Smooth muscle cell (in vitro differentiated cells): ENCODE data around the gene BTBD3. TPM values are rescaled to one million over a fixed set of nuclear protein-coding genes. Genes with fewer than 3 reads are reported as not detected.

ENCODE experiments used
- DNase-seq: peaks from one replicate; lab custom pipeline; 2025; ENCODE audit not compliant: unreplicated experiment; lab: John Stamatoyannopoulos, UW
- H2AFZ ChIP-seq: fragments of 200-600 bp; sonication (generic); 2 replicates; pipeline ENCODE4 v1.6.0; 2016; ENCODE audit warnings: antibody characterized with exemption, low read depth, mild to moderate bottlenecking
- H3F3A ChIP-seq: fragments of 200-600 bp; sonication (generic); 2 replicates; pipeline ENCODE4 v1.6.0; 2017; ENCODE audit warnings: antibody characterized with exemption, low read depth
- H3K27ac ChIP-seq: fragments of 200-600 bp; sonication (generic); 2 replicates; pipeline ENCODE4 v1.5.1; 2016; ENCODE audit warnings: low read depth, mild to moderate bottlenecking
- H3K27me3 ChIP-seq: fragments of 200-600 bp; sonication (generic); 2 replicates; pipeline ENCODE4 v1.6.1; 2016; ENCODE audit warnings: low read depth, mild to moderate bottlenecking
- H3K36me3 ChIP-seq: fragments of 200-600 bp; sonication (generic); 2 replicates; pipeline ENCODE4 v1.5.1; 2016; ENCODE audit warnings: low read depth
- H3K4me1 ChIP-seq: fragments of 200-600 bp; sonication (generic); 2 replicates; pipeline ENCODE4 v1.5.1; 2016; ENCODE audit warnings: low read depth
- H3K4me2 ChIP-seq: fragments of 200-600 bp; sonication (generic); 2 replicates; pipeline ENCODE4 v1.6.0; 2016; ENCODE audit warnings: mild to moderate bottlenecking
- H3K4me3 ChIP-seq: fragments of 200-600 bp; sonication (generic); 2 replicates; pipeline ENCODE4 v1.5.1; 2016; ENCODE audit warnings: mild to moderate bottlenecking
- H3K79me2 ChIP-seq: fragments of 200-600 bp; sonication (generic); 2 replicates; pipeline ENCODE4 v1.6.0; 2016; ENCODE audit warnings: low read depth, mild to moderate bottlenecking
- H3K9ac ChIP-seq: fragments of 200-600 bp; sonication (generic); 2 replicates; pipeline ENCODE4 v1.6.0; 2016; ENCODE audit warnings: low read depth
- H3K9me3 ChIP-seq: fragments of 200-600 bp; sonication (generic); replicated peaks from 2 replicates; pipeline ENCODE4 v1.5.1; 2016; ENCODE audit warnings: low read depth
- H4K20me1 ChIP-seq: fragments of 200-600 bp; sonication (generic); 2 replicates; pipeline ENCODE4 v1.6.0; 2016; ENCODE audit warnings: low read depth
- WGBS: methylation state at CpG from one replicate; pipeline ENCODE4 v1.1.7; 2016; ENCODE audit warnings: low lambda C conversion rate; 5-methylcytosine and 5-hydroxymethylcytosine counted together
- polyA plus RNA-seq: library from polyadenylated mRNA; unstranded; fragments of >200 nt; fragmentation: Nextera tagmentation; extraction: Ambion mirVana; gene quantifications from 2 replicates; pipeline ENCODE4 v1.2.1, GENCODE V29; 2016
- total RNA-seq: library from RNA; depleted of rRNA; stranded (reverse); fragments of >200 nt; gene quantifications from 2 replicates; pipeline ENCODE4 v1.2.3, GENCODE V29; 2014
- TF ChIP-seq, protein P1 (sequence below): fragments of 200-600 bp; sonication (generic); IDR thresholded peaks from 2 replicates; pipeline ENCODE4 v1.5.1; 2017; ENCODE audit warnings: borderline replicate concordance, mild to moderate bottlenecking, antibody characterized with exemption; ENCODE audit not compliant: insufficient read depth, poor library complexity, severe bottlenecking

Gene BTBD3
- total and polyA plus RNA-seq, 2 experiments from 2014 or later = 17.5 to 70.1 TPM

- Histone ChIP-seq H3K36me3 (peaks cover 5% of the 10 kb centered on the region), H3K9me3 (no peaks in the 10 kb centered on the region), H3F3A (peaks cover 10% of the 10 kb centered on the region), H3K27ac (no peak overlapping the region), H2AFZ (no peak overlapping the region), H3K79me2 (peaks cover 86% of the 10 kb centered on the region), H3K9ac (no peak overlapping the region), H3K4me3 (no peak overlapping the region), H3K4me2 (no peak overlapping the region), H3K27me3 (no peaks in the 10 kb centered on the region), H3K4me1 (peaks cover 17% of the 10 kb centered on the region), H4K20me1 (peaks cover 44% of the 10 kb centered on the region)
- 93% methylated on average over 4 of the region's 4 CpGs for WGBS
- no peak for DNase-seq
- TF ChIP-seq, protein P1, sequence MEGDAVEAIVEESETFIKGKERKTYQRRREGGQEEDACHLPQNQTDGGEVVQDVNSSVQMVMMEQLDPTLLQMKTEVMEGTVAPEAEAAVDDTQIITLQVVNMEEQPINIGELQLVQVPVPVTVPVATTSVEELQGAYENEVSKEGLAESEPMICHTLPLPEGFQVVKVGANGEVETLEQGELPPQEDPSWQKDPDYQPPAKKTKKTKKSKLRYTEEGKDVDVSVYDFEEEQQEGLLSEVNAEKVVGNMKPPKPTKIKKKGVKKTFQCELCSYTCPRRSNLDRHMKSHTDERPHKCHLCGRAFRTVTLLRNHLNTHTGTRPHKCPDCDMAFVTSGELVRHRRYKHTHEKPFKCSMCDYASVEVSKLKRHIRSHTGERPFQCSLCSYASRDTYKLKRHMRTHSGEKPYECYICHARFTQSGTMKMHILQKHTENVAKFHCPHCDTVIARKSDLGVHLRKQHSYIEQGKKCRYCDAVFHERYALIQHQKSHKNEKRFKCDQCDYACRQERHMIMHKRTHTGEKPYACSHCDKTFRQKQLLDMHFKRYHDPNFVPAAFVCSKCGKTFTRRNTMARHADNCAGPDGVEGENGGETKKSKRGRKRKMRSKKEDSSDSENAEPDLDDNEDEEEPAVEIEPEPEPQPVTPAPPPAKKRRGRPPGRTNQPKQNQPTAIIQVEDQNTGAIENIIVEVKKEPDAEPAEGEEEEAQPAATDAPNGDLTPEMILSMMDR = no peak
Observed at GRCh38 chr20:11922561-11922960, 4.9 kb downstream of the BTBD3 start.

DNA sequence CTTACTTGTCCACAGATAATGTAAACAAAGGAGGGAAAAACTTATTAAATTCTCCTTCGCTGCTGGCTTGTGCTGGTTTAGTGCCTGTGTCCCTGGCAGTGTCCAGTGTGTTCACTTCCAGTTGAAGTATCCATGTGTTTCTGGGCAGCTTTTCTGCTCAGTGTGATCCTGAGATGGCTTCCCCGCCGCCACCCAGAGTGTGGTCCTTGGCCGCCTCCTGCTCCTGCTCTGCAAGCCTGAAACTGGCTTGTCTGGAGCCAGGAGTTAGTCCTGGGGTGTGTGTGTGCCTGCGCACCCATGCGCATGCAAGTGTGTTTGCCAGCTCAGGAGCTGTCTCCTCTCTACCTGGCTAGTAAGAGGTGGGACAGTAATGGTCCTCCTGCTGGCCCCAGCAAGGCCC lies 7.2 kb downstream of the BTBD3 start:
- TF ChIP-seq, protein P1 = no peak
- Histone ChIP-seq H3K4me2 (no peak overlapping the region), H3K4me1 (no peaks in the 10 kb centered on the region), H3K79me2 (peaks cover 62% of the 10 kb centered on the region), H4K20me1 (peaks cover 22% of the 10 kb centered on the region), H3K4me3 (no peak overlapping the region), H3K9me3 (no peaks in the 10 kb centered on the region), H3F3A (no peaks in the 10 kb centered on the region), H2AFZ (no peak overlapping the region), H3K27ac (no peak overlapping the region), H3K36me3 (peaks cover 5% of the 10 kb centered on the region), H3K9ac (no peak overlapping the region), H3K27me3 (no peaks in the 10 kb centered on the region)
- DNase-seq = no peak
- WGBS = 96% methylated on average over 6 of the region's 6 CpGs

GRCh38 chr20:11926292-11926998 lies 8.8 kb downstream of the BTBD3 start:
- H3K36me3 ChIP-seq = peaks cover 5% of the 10 kb centered on the region

More at GRCh38 chr20:11926292-11926998, 8.8 kb downstream of the BTBD3 start:
- no peak for DNase-seq
- H3F3A ChIP-seq = no peaks in the 10 kb centered on the region
- no peaks in the 10 kb centered on the region for H3K4me1 ChIP-seq
- no peak overlapping the region for H3K4me3 ChIP-seq
- peaks cover 14% of the 10 kb centered on the region for H4K20me1 ChIP-seq
- H3K27me3 ChIP-seq = no peaks in the 10 kb centered on the region
- 93% methylated on average over 4 of the region's 4 CpGs for WGBS
- no peaks in the 10 kb centered on the region for H3K9me3 ChIP-seq
- no peak overlapping the region for H3K27ac ChIP-seq
- TF ChIP-seq, protein P1 = no peak
- no peak overlapping the region for H3K9ac ChIP-seq
- H3K79me2 ChIP-seq = peaks cover 47% of the 10 kb centered on the region
- no peak overlapping the region for H3K4me2 ChIP-seq
- H2AFZ ChIP-seq = no peak overlapping the region
